ENCODE measurements around the gene C19orf38. TPM values are rescaled to one million over a fixed set of nuclear protein-coding genes. Genes with fewer than 3 reads are reported as not detected.
A peak's percentile ranks its signal among the peaks of the same experiment; 100 is the strongest.

Gene C19orf38
- total RNA-seq, 1 experiment from 2014 or later, result not detected

GRCh38 chr19:10811391-10812111, 36.7 kb upstream of the C19orf38 start:
- Histone ChIP-seq H3K18ac (ENCODE audit: insufficient read length, low read depth, low read length) (no peak overlapping the region), H2BK12ac (ENCODE audit: insufficient read length, low read depth, low read length) (no peak overlapping the region), H4K91ac (ENCODE audit: insufficient read length, low read depth, low read length) (no peak overlapping the region), H3K4me1 (ENCODE audit: insufficient read depth, low read length) (no peaks in the 10 kb centered on the region), H2AK5ac (ENCODE audit: insufficient read length, low read length) (no peak overlapping the region), H2BK5ac (ENCODE audit: insufficient read length, low read length) (no peak overlapping the region), H3T11ph (ENCODE audit: low read length) (no peak overlapping the region), H2BK15ac (ENCODE audit: low read depth, low read length) (no peak overlapping the region), H3K79me2 (ENCODE audit: insufficient read depth, low read length) (no peaks in the 10 kb centered on the region), H3K79me1 (ENCODE audit: insufficient read depth, low read depth, low read length, poor library complexity, severe bottlenecking) (no peaks in the 10 kb centered on the region), H3K4ac (ENCODE audit: low read depth, low read length) (no peak overlapping the region), H4K8ac (replicated peaks; ENCODE audit: insufficient read length, low read depth, low read length) (no peak overlapping the region), H3K9ac (ENCODE audit: extremely low read depth, insufficient read length, low read length) (no peak overlapping the region), H3K14ac (ENCODE audit: insufficient read depth, low read length) (no peak overlapping the region; the same call in 1 of the 2 replicates), H2AFZ (ENCODE audit: low read length) (no peak overlapping the region), H2BK20ac (ENCODE audit: low read depth, low read length, poor library complexity, severe bottlenecking) (no peak overlapping the region), H4K20me1 (ENCODE audit: control insufficient read depth, insufficient read depth, insufficient read length) (no peaks in the 10 kb centered on the region), H3K23ac (ENCODE audit: insufficient read length, low read depth, low read length) (no peak overlapping the region), H3K27ac (ENCODE audit: insufficient read length, low read depth, low read length) (no peak overlapping the region), H3K27me3 (ENCODE audit: insufficient read depth, low read length) (no peaks in the 10 kb centered on the region), H4K5ac (ENCODE audit: insufficient read length, low read depth, low read length) (no peak overlapping the region), H2BK120ac (ENCODE audit: low read depth, low read length, poor library complexity, severe bottlenecking) (no peak overlapping the region), H3K9me3 (ENCODE audit: control insufficient read depth, low read depth, low read length) (no peaks in the 10 kb centered on the region), H3K56ac (ENCODE audit: insufficient read length, low read depth, low read length) (no peak overlapping the region), H3K23me2 (ENCODE audit: insufficient read length, low read depth, low read length, poor library complexity, severe bottlenecking) (no peaks in the 10 kb centered on the region), H3K4me2 (ENCODE audit: insufficient read depth, insufficient read length, low read length) (no peak overlapping the region)
- TF ChIP-seq CTCF (conservative IDR thresholded peaks at IDR 0.05), result no peak
- Mint-ChIP-seq H3K9me3 (no peaks in the 10 kb centered on the region), H3K4me3 (no peak overlapping the region), H3K4me1 (peaks cover 0 to 4% of the 10 kb centered on the region in 2 experiments; a peak in 1 of 4 replicates), H3K27ac (peak overlapping the region in 2 of 3 experiments; percentile 47 to 53; a peak in 3 of 7 replicates), H3K36me3 (ENCODE audit: insufficient read depth in 1 of 3, low read depth in 3 of 3) (peaks cover 17 to 43% (median 33%) of the 10 kb centered on the region in 3 experiments), H3K27me3 (ENCODE audit: low read depth) (no peaks in the 10 kb centered on the region; the same call in 1 of the 2 replicates)
- no peak for DNase-seq
- no CpG with 5 or more reads among the region's 17 CpGs for WGBS (ENCODE audit: extremely low coverage, insufficient read length, low lambda C conversion rate)
